Measurements from ENCODE around the gene ARHGEF39. TPM values are rescaled to one million over a fixed set of nuclear protein-coding genes. Genes with fewer than 3 reads are reported as not detected.

Gene ARHGEF39
- total RNA-seq, 1 donor from 2014 or later: 10.4 TPM

DNA sequence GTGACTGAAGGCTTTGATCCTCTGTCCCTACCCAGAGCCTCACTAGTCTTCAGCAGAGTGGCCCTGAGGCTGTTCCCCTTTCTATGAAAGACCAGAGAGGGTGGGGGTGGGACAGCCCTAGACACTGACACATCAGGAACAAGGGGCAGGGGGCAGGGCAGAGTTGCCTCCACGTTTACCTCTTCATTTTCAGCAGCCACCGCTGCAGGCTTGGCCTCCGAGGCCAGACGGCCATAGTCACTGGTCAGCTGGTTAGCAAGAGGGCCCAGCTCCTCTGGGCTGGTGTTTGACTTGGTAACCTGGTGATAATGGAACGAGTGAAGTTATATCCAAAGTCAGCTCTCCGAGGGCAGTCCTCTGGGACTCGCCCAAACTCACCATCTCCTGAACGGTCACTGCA, 40.4 kb upstream of the ARHGEF39 start:
- no peak for TF ChIP-seq CTCF (IDR thresholded peaks at IDR 0.05; ENCODE audit: unreplicated experiment)
- H3K9me3 Mint-ChIP-seq (ENCODE audit: low read depth): no peaks in the 10 kb centered on the region
- H3K4me1 Mint-ChIP-seq (ENCODE audit: low read depth): no peaks in the 10 kb centered on the region
- DNase-seq (ENCODE audit: low spot score, unreplicated experiment): no peak
- H3K36me3 Mint-ChIP-seq (ENCODE audit: insufficient read depth): peaks cover 35% of the 10 kb centered on the region
- no peaks in the 10 kb centered on the region for H3K27me3 Mint-ChIP-seq
- H3K27ac Mint-ChIP-seq: no peak overlapping the region
- H3K4me3 Mint-ChIP-seq (ENCODE audit: low read depth): no peak overlapping the region

- DNase-seq (ENCODE audit: low spot score, unreplicated experiment): no peak
- no peak overlapping the region for H3K27ac Mint-ChIP-seq
- no peaks in the 10 kb centered on the region for H3K4me1 Mint-ChIP-seq (ENCODE audit: low read depth)
- H3K27me3 Mint-ChIP-seq: no peaks in the 10 kb centered on the region
- H3K9me3 Mint-ChIP-seq (ENCODE audit: low read depth): no peaks in the 10 kb centered on the region
- peaks cover 32% of the 10 kb centered on the region for H3K36me3 Mint-ChIP-seq (ENCODE audit: insufficient read depth)
- H3K4me3 Mint-ChIP-seq (ENCODE audit: low read depth): no peak overlapping the region
- TF ChIP-seq CTCF (IDR thresholded peaks at IDR 0.05; ENCODE audit: unreplicated experiment): no peak
Observed at GRCh38 chr9:35703906-35704672, 39.1 kb upstream of the ARHGEF39 start.

DNA sequence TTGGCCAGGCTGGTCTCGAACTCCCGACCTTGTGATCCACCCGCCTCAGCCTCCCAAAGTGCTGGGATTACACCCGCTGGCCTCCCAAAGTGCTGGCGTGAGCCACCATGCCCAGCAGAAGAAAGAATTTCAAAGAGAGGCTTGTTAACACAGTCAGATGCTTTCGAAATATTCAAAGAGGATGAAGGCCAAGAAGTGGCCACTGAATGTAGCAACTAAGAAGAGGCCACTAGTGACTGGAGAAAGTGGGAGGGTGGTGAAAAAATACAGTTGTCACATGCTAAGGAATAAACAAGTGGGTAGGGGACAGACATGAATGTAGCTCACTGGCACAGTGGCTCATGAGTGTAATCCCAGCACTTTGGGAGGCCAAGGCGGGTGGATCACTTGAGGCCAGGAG, 37.7 kb upstream of the ARHGEF39 start:
- Mint-ChIP-seq H3K27me3 (no peaks in the 10 kb centered on the region), H3K9me3 (ENCODE audit: low read depth) (no peaks in the 10 kb centered on the region), H3K4me3 (ENCODE audit: low read depth) (no peak overlapping the region), H3K36me3 (ENCODE audit: insufficient read depth) (peaks cover 30% of the 10 kb centered on the region), H3K27ac (no peak overlapping the region), H3K4me1 (ENCODE audit: low read depth) (no peaks in the 10 kb centered on the region)
- DNase-seq (ENCODE audit: low spot score, unreplicated experiment): no peak
- TF ChIP-seq CTCF (IDR thresholded peaks at IDR 0.05; ENCODE audit: unreplicated experiment): no peak

- no peak for DNase-seq (ENCODE audit: low spot score, unreplicated experiment)
- no peaks in the 10 kb centered on the region for H3K9me3 Mint-ChIP-seq (ENCODE audit: low read depth)
- H3K27me3 Mint-ChIP-seq: no peaks in the 10 kb centered on the region
- no peak for TF ChIP-seq CTCF (IDR thresholded peaks at IDR 0.05; ENCODE audit: unreplicated experiment)
- no peak overlapping the region for H3K27ac Mint-ChIP-seq
- no peaks in the 10 kb centered on the region for H3K4me1 Mint-ChIP-seq (ENCODE audit: low read depth)
- H3K36me3 Mint-ChIP-seq (ENCODE audit: insufficient read depth): peaks cover 27% of the 10 kb centered on the region
- H3K4me3 Mint-ChIP-seq (ENCODE audit: low read depth): no peak overlapping the region
Observed at GRCh38 chr9:35700942-35701341, 35.9 kb upstream of the ARHGEF39 start.

DNA sequence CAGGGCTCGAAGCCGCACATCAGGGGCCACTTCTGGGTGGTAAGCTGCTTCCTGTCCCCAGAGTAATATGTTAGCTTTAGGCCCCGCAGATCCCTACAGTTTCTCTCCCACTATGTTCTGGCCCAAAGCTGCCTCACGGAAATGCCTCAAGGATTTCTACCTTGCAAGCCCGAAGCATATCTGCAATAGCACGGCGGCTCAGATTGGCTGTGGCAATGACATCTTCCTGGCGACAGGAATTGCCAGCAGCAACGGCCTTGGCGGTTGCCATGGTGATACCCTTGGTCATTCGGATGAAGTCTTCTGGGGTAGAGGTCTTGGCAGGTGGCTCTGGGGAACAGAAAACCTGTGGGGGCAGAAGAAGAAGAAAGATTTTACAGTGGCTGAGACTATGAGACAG, 35.0 kb upstream of the ARHGEF39 start:
- Mint-ChIP-seq H3K27ac (no peak overlapping the region), H3K4me1 (ENCODE audit: low read depth) (no peaks in the 10 kb centered on the region), H3K9me3 (ENCODE audit: low read depth) (no peaks in the 10 kb centered on the region), H3K36me3 (ENCODE audit: insufficient read depth) (peaks cover 27% of the 10 kb centered on the region), H3K4me3 (ENCODE audit: low read depth) (no peak overlapping the region), H3K27me3 (no peaks in the 10 kb centered on the region)
- no peak for DNase-seq (ENCODE audit: low spot score, unreplicated experiment)
- TF ChIP-seq CTCF (IDR thresholded peaks at IDR 0.05; ENCODE audit: unreplicated experiment): no peak
